ENCODE measurements around the gene CTNND2.
"Not testable (repeated sequence)": the region's sequence is repeated elsewhere in the genome, so short reads cannot be mapped to it uniquely, and the experiment has no call there.

Gene CTNND2

DNA sequence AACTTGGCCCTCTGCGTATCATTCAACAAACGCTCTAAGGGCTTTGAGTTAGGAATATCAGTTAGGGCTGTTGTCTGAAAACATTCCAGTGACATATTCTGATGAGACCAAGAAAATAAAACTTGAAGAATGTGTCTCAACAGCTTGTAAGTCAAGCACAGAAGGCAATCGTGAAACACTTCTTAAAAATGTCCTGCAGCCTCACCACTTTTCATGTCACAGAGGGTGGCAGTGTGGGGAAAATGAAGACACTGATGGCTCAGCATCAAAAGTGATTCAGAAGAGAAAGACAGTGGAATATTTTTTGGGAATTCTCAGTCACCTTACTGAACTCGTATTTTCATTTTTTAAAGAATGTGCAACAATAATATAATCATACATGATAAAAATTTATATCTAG, 247.3 kb downstream of the CTNND2 start:
- no peak for ATAC-seq

DNA sequence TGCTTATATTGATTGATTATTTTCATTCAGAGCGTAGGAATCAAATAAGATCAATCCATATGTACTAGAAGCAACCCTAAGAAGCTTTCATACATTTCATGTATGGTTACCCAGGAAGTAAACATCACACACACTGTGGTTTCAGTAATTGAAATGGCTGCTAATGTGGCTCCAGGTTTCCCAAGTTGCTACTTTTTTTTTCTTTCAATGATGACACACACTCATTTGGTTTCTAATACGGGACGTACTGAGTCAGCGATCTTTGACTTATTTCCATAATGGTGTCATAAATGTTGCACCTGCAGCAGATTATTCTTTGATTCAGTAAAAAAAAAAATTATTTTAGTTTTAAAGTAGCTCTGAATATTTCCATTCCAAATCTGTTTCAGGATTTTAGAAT, 248.6 kb downstream of the CTNND2 start:
- no peak for ATAC-seq

DNA sequence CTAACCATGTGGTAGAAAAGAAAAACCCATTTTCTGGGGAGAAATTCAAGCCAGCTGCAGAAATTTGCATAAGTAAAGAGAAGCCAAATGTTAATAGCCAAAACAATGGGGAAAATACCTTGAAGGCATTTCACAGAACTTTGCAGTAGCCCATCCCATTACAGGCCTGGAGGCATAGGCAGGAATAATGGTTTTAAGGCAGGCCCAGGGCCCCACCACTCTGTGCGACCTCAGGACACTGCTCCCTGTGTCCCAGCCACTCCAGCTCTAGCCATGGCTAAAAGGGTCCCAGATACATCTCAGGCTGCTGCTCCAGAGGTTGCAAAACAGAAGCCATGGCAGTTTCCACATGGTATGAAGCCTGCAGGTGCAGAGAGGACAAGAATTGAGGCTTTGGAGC, 253.3 kb downstream of the CTNND2 start:
- no peak for ATAC-seq

DNA sequence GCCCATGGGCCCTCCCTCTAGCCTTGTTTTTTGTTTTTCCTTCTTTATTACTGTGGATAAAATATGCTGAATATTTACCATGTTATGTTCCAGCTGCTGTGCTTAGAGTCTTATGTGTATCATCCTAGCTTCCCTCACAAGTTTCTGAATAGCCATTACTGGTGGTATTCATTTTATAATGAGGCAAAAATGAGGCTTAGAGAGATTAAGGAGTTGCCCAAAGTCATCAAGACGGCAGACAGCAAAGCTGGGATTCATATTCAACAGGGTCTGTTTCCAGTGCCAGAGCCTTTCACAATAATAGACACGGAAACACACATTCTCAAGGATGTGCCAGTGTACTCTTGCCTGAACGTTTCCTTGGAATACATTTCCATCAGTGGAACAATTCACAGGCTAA, 258.1 kb downstream of the CTNND2 start:
- no peak for ATAC-seq

DNA sequence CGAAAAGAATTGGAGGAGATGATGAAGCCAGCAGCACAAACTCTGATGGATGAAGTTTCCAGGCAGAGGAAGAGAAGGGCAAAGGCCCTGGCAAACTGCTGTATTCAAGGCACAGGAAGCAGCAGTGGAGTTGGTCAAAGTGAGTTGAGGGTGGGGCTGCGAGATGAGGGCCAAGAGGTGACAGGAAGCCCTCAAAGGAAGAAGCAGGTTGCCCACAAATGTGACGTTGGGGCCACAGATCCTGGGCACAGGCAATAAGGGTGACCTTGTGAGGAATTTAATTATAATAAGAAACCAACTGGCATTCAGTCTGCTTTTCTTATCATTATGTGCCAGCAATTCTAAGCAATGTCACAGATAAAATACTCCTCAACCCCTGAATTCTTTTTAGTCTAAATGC, 261.8 kb downstream of the CTNND2 start:
- no peak for ATAC-seq

DNA sequence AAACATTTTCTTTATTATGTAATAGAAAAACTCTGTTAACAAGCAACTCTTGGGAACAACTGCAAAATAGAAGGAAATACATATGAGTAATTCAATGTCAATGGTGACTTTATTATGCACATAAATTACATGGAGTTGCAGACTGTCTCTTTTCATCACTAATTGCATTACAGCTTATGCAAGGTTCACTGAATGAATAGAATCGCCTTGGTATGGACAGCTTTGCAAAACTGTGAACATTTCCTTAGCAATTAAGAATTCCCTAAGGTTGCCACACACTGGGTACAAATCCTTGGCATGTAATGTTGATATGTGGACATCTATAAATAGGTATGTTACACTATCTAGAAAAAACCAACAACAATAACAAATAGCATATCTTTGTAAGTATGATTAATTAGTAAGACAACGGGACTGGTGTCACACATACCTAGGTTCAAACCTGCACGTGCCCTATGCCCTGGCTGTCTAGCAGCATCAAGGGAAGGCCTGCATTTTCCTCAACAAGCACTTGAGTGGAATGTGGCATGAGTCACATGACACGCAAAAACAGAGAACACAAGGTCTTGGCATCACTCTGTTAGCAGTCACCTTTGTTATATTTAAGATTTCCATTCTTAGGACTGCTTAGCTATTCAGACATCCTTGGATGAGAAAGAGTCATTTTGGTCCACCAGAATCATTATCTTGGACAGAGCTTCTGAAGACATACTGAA, 263.9 kb downstream of the CTNND2 start:
- ATAC-seq: no peak

DNA sequence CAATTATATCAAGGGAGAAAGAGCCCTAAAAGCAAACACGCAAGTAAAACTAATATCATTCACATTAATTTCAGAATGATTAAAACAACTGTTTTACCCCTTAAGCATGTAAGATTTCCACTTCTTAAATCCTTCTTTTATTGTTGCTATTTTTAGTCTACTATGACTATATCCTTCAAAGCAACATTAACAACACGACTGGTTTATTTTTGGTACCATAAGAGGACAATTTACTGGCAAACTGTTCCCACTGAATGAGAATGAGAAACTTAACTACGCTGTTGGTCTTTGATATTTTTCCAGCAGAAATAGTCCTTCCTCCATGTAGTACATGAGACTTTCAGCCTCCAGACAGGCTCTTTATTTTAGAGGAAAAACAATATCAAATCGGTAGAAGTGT, 281.5 kb downstream of the CTNND2 start:
- no peak for ATAC-seq

DNA sequence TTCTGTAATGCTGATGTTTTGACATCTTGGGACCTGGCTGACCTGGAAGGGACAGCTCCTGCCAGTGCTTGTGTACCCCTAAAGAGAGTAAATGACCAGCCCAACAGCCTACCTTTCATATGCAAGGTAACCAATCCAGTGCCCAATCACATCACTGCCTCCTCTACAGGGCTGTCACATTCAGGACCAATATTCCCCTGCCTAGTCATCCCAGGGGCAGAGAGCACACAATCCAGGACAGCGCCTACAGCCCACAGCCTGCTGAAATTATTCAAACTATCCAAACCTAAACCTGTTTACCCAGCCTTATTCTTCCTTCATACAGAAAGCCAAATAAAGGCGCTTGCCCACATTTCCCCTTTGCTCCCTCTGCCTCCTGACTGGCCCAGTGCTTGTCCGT, 284.1 kb downstream of the CTNND2 start:
- no peak for ATAC-seq

DNA sequence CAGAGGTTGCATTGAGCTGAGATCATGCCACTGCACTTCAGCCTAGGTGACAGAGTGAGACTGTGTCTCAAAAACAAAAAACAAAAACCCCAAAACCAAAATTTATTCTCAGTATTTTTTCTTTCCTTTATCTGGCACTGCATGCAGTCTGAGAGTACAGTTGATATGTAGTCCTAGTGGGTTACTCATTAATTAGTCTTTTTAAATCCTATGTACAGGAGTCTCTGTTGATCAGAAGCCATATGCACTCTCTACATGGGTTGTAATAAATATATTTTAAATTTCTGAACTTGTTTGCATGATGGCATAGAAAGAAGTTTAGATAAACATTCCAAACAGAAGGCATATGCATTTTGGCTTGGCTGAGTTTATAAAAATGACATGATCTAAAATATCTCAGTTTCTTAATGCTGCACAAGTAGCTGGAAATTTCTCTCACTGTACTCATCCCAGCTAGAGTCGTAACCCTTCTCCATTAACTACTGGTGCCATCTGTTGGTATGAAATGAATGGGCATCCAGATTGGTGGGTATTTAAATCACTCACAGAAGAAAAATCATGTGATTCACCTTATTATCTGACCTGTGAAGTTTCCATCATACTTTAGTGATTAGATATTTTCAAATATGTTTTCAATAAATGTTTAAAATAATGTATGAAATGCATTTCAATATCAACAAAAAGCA, 284.8 kb downstream of the CTNND2 start:
- ATAC-seq: no peak

DNA sequence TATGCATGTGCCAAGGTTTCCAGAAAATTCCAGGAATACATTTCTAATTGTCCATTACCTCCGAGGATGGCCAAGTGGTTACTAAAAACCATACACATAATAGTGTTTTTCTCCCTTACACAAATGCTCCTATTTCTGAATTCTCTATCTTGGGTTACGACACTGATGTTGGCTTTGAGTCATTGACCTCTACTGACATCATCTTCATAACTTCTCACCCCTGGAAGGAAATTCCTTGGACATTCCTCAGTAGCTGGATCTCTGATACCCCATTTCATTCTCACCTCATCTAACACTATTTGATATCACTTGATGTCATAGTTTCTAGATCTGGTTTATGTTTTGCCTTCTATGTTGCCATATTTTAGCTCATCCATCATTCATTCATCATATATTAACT, 287.2 kb downstream of the CTNND2 start:
- no peak for ATAC-seq

DNA sequence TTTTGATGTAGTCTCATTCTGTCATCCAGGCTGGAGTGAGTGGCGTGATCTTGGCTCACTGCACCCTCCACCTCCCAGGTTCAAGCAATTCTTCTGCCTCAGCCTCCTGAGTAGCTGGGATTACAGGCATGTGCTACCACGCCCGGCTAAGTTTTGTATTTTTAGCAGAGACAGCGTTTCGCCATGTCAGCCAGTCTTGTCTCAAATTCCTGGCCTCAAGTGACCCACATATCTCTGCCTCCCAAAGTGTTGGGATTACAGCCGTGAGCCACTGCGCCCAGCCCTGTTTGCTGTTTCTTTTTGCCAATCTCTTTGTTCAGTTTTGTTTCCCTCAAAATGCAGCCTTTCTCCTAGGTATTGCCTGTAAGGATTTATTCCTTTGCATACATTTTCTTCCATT, 287.6 kb downstream of the CTNND2 start:
- ATAC-seq: not testable (repeated sequence)

DNA sequence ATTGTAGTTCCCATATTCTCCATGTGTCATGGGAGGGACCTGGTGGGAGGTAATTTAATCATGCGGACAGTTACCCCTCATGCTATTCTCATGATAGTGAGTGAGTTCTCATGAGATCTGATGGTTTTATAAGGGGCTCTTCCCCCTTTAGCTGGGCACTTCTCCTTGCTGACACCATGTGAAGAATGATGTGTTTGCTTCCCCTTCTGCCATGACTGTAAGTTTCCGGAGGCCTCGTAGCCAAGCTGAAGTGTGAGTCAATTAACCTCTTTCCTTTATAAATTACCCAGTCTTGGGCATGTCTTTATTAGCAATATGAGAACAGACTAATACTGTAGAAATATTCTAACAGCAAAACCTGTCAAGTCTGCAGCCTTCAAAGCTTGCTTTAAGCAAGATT, 293.2 kb downstream of the CTNND2 start:
- no peak for ATAC-seq

DNA sequence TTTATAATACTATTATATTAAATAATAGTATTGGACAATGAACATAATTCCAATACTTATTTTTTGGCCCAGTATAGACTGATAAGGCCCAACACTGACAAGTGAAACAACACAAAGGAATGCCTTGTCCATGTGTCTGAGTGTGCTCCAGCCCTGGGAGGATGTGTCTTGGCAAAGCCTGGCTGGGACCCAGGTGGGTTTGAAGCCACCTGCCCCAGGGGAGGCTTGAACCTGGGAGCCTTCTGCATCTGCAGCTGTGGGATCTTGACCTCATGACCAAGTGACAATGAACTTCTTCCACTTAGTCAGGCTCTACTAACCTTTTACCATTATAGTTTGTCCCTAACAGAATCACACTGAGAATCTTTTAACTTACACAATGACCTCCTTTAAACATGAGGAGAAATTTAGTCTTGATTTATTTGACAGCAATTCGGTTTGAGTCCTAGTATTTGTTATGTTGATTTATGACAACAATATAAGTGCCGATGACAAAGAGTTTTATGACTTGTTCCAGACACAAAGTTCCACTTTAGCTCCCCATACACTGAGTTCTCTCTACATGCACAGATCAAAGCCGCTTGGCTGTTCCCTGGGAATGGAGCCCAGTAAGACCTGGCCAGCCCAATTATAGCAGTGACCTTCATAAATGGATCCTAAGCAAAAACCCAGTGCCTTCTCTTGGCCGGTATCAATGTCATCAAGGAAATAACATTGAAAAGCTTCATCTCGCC, 294.5 kb downstream of the CTNND2 start:
- no peak for ATAC-seq

DNA sequence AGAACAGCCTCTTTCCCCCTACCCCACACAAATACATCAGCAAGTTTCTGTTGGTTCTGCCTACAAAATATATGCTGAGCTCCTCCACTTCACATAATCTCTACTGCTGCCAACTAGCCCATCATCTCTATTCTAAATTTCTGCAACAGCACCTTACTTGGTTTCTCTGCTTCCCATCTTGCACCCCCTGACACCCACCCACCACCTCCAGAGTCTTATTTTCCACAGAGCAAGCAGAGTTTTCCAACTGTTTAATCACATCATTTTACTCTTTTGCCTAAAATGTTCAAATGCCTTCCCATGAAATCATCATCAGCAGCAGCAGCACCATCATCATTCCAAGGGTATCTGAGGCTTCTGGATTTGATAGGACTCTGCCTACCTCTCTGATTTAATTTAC, 295.7 kb downstream of the CTNND2 start:
- ATAC-seq: no peak

DNA sequence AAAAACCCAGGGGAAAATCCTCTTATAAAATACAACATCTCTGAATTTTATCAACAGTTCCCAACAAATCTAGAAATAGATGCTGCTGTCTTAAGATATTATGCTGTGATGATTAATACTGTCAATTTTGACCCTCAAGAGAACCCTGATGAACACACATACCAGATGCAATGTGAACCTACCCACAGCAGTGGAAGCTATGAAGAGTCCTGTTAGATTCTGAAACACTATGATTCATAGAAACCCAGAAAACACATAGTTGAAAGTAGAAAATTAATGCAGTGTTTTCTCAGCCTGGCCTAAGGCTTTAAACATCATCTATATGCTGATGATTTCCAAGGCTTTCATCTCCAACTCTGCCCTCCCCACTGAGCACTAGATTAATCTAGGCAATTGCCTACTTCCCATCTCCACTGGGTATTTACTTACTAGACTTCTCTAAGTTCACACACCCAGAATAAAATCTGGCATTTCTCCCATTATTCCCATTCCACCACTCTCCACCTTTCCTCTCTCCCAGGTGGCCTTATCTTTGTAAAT, 296.2 kb downstream of the CTNND2 start:
- ATAC-seq: peak in 1 of 2 donors; percentile 28

DNA sequence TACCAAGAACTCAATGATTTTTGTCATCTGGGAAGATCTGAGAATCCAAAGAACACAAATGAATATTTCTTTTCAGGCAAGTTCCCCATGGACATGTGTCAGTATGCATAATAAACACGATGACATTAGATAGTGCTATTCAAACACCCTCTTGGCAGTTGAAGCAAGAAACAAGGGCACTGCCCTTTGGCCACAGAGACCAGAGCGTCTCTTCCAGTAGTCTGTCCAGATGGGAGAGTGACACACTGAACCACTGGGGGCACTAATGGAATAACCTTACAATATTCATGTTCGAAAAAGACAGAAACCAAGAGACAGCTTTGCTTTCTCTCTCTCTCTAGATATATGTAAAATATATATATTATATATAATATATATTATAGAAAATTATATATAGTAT, 301.9 kb downstream of the CTNND2 start:
- ATAC-seq: no peak

DNA sequence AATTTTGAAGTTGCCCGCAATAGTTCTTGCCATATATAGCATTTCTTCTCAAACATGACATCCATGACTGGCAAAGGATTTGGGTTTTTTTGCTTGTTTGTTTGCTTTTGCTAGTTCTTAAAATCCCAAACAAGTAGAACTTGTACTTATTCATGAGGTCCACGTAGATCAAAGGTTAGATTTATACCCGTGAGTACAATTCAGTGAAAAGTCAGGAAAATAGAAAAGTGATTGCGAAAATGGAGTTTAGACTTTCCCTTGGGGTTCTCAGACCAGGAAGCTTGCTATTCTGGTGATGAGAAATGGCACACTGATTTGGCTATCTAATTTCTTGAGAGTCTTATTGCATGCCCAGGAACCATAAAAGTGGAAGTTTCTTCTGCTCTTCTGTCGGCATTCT, 304.7 kb downstream of the CTNND2 start:
- ATAC-seq: no peak

DNA sequence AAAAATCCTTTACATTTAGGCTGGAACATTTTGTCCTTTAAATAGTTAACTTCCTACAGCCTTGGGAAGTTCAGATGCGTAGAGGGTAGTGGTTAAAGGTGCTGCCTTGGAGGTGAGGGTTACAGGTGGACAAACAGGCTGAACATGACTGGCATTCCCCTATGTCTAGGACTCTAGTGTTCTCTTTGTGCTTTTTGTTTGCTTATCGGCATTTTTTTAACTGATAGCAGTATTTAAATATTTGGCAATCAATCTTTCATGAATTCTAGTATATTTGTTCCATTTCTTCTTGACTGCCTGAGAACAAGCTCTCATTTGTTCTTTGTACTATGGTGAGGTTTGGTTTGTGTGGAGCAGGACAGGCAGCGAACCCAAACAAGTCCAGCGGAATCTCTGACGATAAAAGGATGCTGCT, 307.6 kb downstream of the CTNND2 start:
- ATAC-seq: no peak

DNA sequence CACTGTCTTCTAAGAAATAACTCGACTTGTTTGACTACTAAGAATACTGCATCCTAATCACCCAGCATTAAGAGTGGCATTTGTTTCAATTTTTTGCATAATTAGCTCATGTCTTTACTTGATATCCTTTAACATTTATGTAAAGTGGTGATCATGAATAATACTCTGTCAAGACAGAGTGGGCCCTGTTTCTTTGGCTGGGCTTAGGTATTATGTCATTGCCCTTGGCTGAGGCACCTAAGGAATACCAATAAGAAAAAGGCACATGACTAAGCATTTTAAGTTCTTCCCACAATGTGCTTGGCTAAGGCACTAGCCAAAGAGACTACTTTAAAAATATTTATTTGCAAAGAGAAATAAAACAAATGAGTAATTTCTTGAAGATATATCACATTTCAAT, 308.1 kb downstream of the CTNND2 start:
- no peak for ATAC-seq

DNA sequence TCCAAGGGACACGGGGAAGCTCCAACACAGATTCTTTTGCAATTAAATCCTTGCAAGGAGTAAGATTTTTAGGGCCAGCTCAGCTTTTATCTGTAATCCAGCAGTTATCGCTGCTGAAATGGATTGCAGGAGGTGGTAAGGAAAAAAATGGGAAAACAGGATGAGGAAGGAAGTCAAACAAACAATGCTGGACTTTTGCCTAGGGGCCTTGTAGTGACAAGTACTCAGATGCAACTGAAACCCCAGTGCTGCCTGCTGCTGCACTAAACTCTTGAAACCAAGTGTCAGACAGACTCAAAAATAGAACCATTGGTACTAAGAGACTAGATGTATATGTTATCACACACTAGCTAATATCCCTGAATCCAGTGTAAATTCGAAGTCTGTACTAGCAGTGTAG, 309.2 kb downstream of the CTNND2 start:
- no peak for ATAC-seq

DNA sequence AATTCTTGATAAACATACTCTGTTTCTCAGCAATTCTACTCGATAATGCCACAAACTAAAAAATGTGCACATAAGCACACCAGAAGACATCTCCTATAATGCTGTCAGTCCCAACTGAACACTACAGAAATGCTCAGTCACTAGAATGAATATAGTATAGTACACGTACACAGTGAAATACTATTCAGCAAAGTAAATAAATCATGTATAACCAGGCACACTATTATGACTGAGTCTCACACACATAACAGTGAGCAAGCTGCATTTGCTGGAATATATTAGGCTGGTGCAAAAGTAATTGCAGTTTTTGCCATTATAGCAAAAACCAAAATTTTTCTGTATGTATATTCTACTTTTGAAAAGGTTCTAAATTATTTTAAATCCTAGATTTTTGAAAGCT, 310.2 kb downstream of the CTNND2 start:
- no peak for ATAC-seq

DNA sequence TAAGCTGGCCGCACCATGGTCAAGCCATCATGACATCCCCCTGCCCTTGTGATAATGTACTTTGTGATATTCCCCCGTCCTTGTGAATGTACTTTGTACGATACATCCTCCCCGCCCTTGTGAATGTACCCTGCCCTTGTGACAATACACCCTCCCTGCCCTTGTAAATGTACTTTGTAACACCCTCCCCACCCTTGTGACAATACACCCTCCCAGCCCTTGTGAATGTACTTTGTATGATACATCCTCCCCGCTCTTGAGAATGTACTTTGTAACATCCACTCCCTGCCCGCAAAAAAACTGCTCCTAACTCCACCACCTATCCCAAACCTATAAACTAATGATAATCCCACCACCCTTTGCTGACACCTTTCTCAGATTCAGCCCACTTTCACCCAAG, 313.8 kb downstream of the CTNND2 start:
- ATAC-seq: no peak

DNA sequence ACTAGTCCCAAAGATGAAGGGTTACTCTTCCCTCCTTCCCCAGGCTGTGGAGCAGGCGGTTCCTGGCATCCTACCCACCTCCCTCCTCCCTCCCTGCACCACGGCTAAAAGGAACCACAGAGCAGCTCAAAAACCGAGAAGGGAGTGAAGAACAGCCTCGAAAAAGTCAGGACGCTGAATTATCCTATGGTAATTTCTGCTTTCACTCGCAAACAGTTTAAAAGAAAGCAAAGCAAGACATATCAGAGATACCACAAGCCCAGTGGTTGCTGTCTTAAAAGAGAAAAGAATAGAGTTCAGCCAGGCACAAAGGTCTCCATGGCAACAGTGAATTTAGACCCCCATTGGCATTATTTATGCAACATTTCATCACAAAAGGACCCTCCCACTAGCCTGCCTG, 315.4 kb downstream of the CTNND2 start:
- ATAC-seq: no peak

DNA sequence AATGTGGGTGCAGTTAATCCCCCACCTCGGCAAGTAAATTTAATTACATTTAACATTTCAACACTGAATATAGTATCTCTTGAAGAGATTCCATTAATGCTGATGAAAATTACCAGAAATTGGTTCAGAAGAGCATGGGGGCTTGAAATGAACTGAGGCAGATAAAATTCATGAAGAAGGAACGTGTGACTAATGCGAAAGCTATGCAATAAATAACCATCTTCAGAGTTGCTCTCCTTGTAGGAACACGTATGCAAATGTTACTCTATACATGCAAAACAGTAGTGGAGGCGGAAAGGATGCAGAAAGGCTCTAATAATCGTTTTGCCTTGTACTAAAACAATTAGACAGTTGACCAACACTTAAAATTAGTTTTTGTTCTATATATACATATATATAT, 320.2 kb downstream of the CTNND2 start:
- ATAC-seq: no peak
